Cardiac fibroblast (primary cell): ENCODE data around the gene FUS.

Source experiments
- DNase-seq, 2 donors: peaks; one replicate each; pipeline versions ENCODE4 v3.0.0 to v3.0.0-alpha.2; 2010; ENCODE audit warnings: low read depth in 2 of 2
- H3K4me3 ChIP-seq, 2 donors: replicated peaks in 1 of 2; 1 replicate in 1 of 2; 2 replicates in 1 of 2; pipeline ENCODE4 v1.5.1; 2011; ENCODE audit warnings: low read depth in 2 of 2, low read length in 2 of 2, mild to moderate bottlenecking in 2 of 2, moderate library complexity in 1 of 2
- CTCF ChIP-seq: IDR thresholded peaks from one replicate; pipeline ENCODE4 v1.5.1; 2011; ENCODE audit warnings: low read depth, mild to moderate bottlenecking, low read length, inconsistent platforms

Gene FUS

GRCh38 chr16:31217136-31217530 is 37.2 kb downstream of the FUS start:
- DNase-seq, result no peak
- no peak overlapping the region for H3K4me3 ChIP-seq
- no peak for TF ChIP-seq CTCF

- DNase-seq, result no peak
- TF ChIP-seq CTCF, result no peak
- no peak overlapping the region for H3K4me3 ChIP-seq
Observed at GRCh38 chr16:31219154-31219741, 39.3 kb downstream of the FUS start.

- TF ChIP-seq CTCF, result no peak
- no peak overlapping the region for H3K4me3 ChIP-seq
- DNase-seq, result no peak
Observed at GRCh38 chr16:31221357-31222160, 41.6 kb downstream of the FUS start.

- H3K4me3 ChIP-seq, result no peak overlapping the region
- no peak for DNase-seq
- no peak for TF ChIP-seq CTCF
Observed at GRCh38 chr16:31223044-31223443, 43.1 kb downstream of the FUS start.

GRCh38 chr16:31224092-31224955 is 44.4 kb downstream of the FUS start:
- no peak for DNase-seq
- no peak overlapping the region for H3K4me3 ChIP-seq
- TF ChIP-seq CTCF, result no peak

GRCh38 chr16:31225193-31225592 is 45.3 kb downstream of the FUS start:
- DNase-seq, result no peak
- TF ChIP-seq CTCF, result no peak
- H3K4me3 ChIP-seq, result no peak overlapping the region
